ENCODE measurements around the gene M1AP. TPM values are rescaled to one million over a fixed set of nuclear protein-coding genes. Genes with fewer than 3 reads are reported as not detected.

M1AP gene
- total and polyA plus RNA-seq, 9 of the 15 experiments (the other 6 are each of a cell fraction or from before 2014, with no cell fraction given) = 0.06 to 0.33 (median 0.11) TPM; not detected in 4

- TF ChIP-seq MBD1 (CRISPR knock-in tag; IDR thresholded peaks at IDR 0.05) (no peak), ZNF146 (CRISPR knock-in tag; IDR thresholded peaks at IDR 0.05; ENCODE audit: unreplicated experiment) (no peak), NFRKB (IDR thresholded peaks at IDR 0.05; ENCODE audit: low read depth) (no peak), SIX5 (IDR thresholded peaks at IDR 0.05; ENCODE audit: borderline replicate concordance in 1 of 2, insufficient read depth in 1 of 2, low read depth in 1 of 2, low read length in 2 of 2) (no peak), NCOR1 (IDR thresholded peaks at IDR 0.05) (no peak), FOS (IDR thresholded peaks at IDR 0.05; ENCODE audit: extremely low read depth, insufficient read length) (peak; percentile 81), POLR2G (IDR thresholded peaks at IDR 0.05; ENCODE audit: low read depth, low read length) (peak; percentile 58), MIER1 (IDR thresholded peaks at IDR 0.05; ENCODE audit: low read depth) (no peak), IRF1 (CRISPR knock-in tag; IDR thresholded peaks at IDR 0.05; ENCODE audit: borderline replicate concordance) (no peak), ZNF347 (CRISPR knock-in tag; IDR thresholded peaks at IDR 0.05; ENCODE audit: low read depth) (no peak), ESRRA (IDR thresholded peaks at IDR 0.05; ENCODE audit: borderline replicate concordance, low read depth) (no peak), TEAD1 (CRISPR knock-in tag; IDR thresholded peaks at IDR 0.05) (no peak), PPARD (CRISPR knock-in tag; IDR thresholded peaks at IDR 0.05) (no peak), FOXA1 (IDR thresholded peaks at IDR 0.05; ENCODE audit: borderline replicate concordance) (no peak), MXI1 (IDR thresholded peaks at IDR 0.05; ENCODE audit: low read depth, low read length) (no peak), HDAC1 (IDR thresholded peaks at IDR 0.05) (0 out of 4 replicates have a peak, but pooled peaks of 1 of the 2 experiments have one; percentile 40), NCOA2 (IDR thresholded peaks at IDR 0.05; ENCODE audit: partially characterized antibody in 2 of 2) (no peak), IRF2 (CRISPR knock-in tag; IDR thresholded peaks at IDR 0.05) (no peak), ZC3H11A (IDR thresholded peaks at IDR 0.05; ENCODE audit: low read depth, low read length) (no peak)
- TF ChIP-seq, protein P1, sequence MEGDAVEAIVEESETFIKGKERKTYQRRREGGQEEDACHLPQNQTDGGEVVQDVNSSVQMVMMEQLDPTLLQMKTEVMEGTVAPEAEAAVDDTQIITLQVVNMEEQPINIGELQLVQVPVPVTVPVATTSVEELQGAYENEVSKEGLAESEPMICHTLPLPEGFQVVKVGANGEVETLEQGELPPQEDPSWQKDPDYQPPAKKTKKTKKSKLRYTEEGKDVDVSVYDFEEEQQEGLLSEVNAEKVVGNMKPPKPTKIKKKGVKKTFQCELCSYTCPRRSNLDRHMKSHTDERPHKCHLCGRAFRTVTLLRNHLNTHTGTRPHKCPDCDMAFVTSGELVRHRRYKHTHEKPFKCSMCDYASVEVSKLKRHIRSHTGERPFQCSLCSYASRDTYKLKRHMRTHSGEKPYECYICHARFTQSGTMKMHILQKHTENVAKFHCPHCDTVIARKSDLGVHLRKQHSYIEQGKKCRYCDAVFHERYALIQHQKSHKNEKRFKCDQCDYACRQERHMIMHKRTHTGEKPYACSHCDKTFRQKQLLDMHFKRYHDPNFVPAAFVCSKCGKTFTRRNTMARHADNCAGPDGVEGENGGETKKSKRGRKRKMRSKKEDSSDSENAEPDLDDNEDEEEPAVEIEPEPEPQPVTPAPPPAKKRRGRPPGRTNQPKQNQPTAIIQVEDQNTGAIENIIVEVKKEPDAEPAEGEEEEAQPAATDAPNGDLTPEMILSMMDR (IDR thresholded peaks at IDR 0.05 in 2 of 3, conservative IDR thresholded peaks at IDR 0.05 in 1 of 3; ENCODE audit: insufficient read depth in 2 of 3, low read depth in 1 of 3, low read length in 3 of 3) = no peak
- TF ChIP-seq, protein P2, sequence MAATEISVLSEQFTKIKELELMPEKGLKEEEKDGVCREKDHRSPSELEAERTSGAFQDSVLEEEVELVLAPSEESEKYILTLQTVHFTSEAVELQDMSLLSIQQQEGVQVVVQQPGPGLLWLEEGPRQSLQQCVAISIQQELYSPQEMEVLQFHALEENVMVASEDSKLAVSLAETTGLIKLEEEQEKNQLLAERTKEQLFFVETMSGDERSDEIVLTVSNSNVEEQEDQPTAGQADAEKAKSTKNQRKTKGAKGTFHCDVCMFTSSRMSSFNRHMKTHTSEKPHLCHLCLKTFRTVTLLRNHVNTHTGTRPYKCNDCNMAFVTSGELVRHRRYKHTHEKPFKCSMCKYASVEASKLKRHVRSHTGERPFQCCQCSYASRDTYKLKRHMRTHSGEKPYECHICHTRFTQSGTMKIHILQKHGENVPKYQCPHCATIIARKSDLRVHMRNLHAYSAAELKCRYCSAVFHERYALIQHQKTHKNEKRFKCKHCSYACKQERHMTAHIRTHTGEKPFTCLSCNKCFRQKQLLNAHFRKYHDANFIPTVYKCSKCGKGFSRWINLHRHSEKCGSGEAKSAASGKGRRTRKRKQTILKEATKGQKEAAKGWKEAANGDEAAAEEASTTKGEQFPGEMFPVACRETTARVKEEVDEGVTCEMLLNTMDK (IDR thresholded peaks at IDR 0.05; ENCODE audit: borderline replicate concordance, insufficient read depth, low read depth, low read length, poor library complexity, severe bottlenecking) = no peak
Observed at GRCh38 chr2:74653985-74654882, 6.1 kb upstream of the M1AP start, which contains the start of gene SEMA4F (continued).
